HG03095 (cell line): ENCODE data around the gene CACNB2.

ENCODE experiments used
- ATAC-seq: cut with Tn5 transposase; IDR thresholded peaks from one replicate; pipeline ENCODE4 v1.9.1; 2021; ENCODE audit warnings: moderate library complexity; ENCODE audit not compliant: unreplicated experiment

The CACNB2 gene

GRCh38 chr10:18224626-18225445 is 84.6 kb downstream of the CACNB2 start:
- no peak for ATAC-seq

- ATAC-seq: no peak
Observed at GRCh38 chr10:18226336-18226735, 86.1 kb downstream of the CACNB2 start.

GRCh38 chr10:18229826-18230225 is 89.6 kb downstream of the CACNB2 start:
- ATAC-seq: no peak

- ATAC-seq: no peak
Observed at GRCh38 chr10:18230794-18231193, 90.6 kb downstream of the CACNB2 start.

GRCh38 chr10:18231480-18231879 is 91.3 kb downstream of the CACNB2 start:
- ATAC-seq: no peak

GRCh38 chr10:18233775-18234174 is 93.6 kb downstream of the CACNB2 start:
- no peak for ATAC-seq

GRCh38 chr10:18235477-18235876 is 95.3 kb downstream of the CACNB2 start:
- no peak for ATAC-seq

GRCh38 chr10:18236756-18237155 is 96.5 kb downstream of the CACNB2 start:
- ATAC-seq: no peak

GRCh38 chr10:18238870-18239485 is 98.8 kb downstream of the CACNB2 start:
- no peak for ATAC-seq

GRCh38 chr10:18240185-18240882 is 100.1 kb downstream of the CACNB2 start:
- ATAC-seq: no peak

GRCh38 chr10:18246967-18247366 is 106.7 kb downstream of the CACNB2 start:
- ATAC-seq: no peak

GRCh38 chr10:18252086-18252485 is 111.9 kb downstream of the CACNB2 start:
- ATAC-seq: no peak

- ATAC-seq: no peak
Observed at GRCh38 chr10:18254086-18254485, 113.9 kb downstream of the CACNB2 start.

- ATAC-seq: no peak
Observed at GRCh38 chr10:18254692-18255091, 114.5 kb downstream of the CACNB2 start.

- ATAC-seq: no peak
Observed at GRCh38 chr10:18260310-18260922, 120.2 kb downstream of the CACNB2 start.

- no peak for ATAC-seq
Observed at GRCh38 chr10:18261063-18261610, 120.9 kb downstream of the CACNB2 start.

- ATAC-seq: no peak
Observed at GRCh38 chr10:18261768-18262231, 121.6 kb downstream of the CACNB2 start.

GRCh38 chr10:18264466-18265050 is 124.3 kb downstream of the CACNB2 start:
- no peak for ATAC-seq

- ATAC-seq: no peak
Observed at GRCh38 chr10:18268005-18268404, 127.8 kb downstream of the CACNB2 start.

GRCh38 chr10:18271491-18271890 is 131.3 kb downstream of the CACNB2 start:
- no peak for ATAC-seq

- ATAC-seq: no peak
Observed at GRCh38 chr10:18273039-18273438, 132.8 kb downstream of the CACNB2 start.
